Natural killer cell (primary cell): ENCODE data around the gene CLDN25. TPM values are rescaled to one million over a fixed set of nuclear protein-coding genes. Genes with fewer than 3 reads are reported as not detected.
A peak's percentile ranks its signal among the peaks of the same experiment; 100 is the strongest.

Experiments
- ATAC-seq, 3 donors: fragments of 150-1000 bp in 2 of 3; fragments of 200-7000 bp in 1 of 3; cut with Tn5 transposase; 1 replicate in 1 of 3; 2 replicates in 2 of 3; pipeline ENCODE4 v1.10.0; 2021; ENCODE audit warnings: mild to moderate bottlenecking in 2 of 3, moderate library complexity in 2 of 3
- DNase-seq, 2 donors: peaks; one replicate each; pipeline versions ENCODE4 v3.0.0 to v3.0.0-alpha.2; 2013 to 2021; ENCODE audit warnings: mixed read lengths in 1 of 2
- H3K27ac ChIP-seq: one replicate; pipeline ENCODE4 v1.5.1; 2013; ENCODE audit warnings: mild to moderate bottlenecking, low read length
- H3K27me3 ChIP-seq: one replicate; pipeline ENCODE4 v1.6.1; 2013; ENCODE audit warnings: low read length; ENCODE audit not compliant: control insufficient read depth, insufficient read depth
- H3K36me3 ChIP-seq: one replicate; pipeline ENCODE4 v1.6.1; 2013; ENCODE audit warnings: low read length; ENCODE audit not compliant: control insufficient read depth, insufficient read depth
- H3K4me1 ChIP-seq: one replicate; pipeline ENCODE4 v1.6.1; 2013; ENCODE audit warnings: low read length; ENCODE audit not compliant: control insufficient read depth, insufficient read depth
- H3K4me3 ChIP-seq: one replicate; pipeline ENCODE4 v1.5.1; 2013; ENCODE audit warnings: low read length
- H3K9me3 ChIP-seq: one replicate; pipeline ENCODE4 v1.6.1; 2013; ENCODE audit warnings: low read length; ENCODE audit not compliant: control insufficient read depth, insufficient read depth
- H3K27ac Mint-ChIP-seq, 2 donors: one replicate each; pipeline ENCODE4 v1.8.0; 2022; ENCODE audit warnings: mild to moderate bottlenecking in 2 of 2, mixed read lengths in 2 of 2, moderate library complexity in 1 of 2
- H3K27me3 Mint-ChIP-seq, 2 donors: one replicate each; pipeline ENCODE4 v1.8.0; 2022; ENCODE audit warnings: low read depth in 2 of 2, mixed read lengths in 2 of 2
- H3K36me3 Mint-ChIP-seq: one replicate; pipeline ENCODE4 v1.8.0; 2022; ENCODE audit warnings: mixed read lengths
- H3K4me1 Mint-ChIP-seq, 2 donors: one replicate each; pipeline ENCODE4 v1.8.0; 2022; ENCODE audit warnings: mixed read lengths in 2 of 2
- H3K4me3 Mint-ChIP-seq: one replicate; pipeline ENCODE4 v1.8.0; 2022; ENCODE audit warnings: mild to moderate bottlenecking, moderate library complexity, mixed read lengths
- H3K9me3 Mint-ChIP-seq, 2 donors: one replicate each; pipeline ENCODE4 v1.8.0; 2022; ENCODE audit warnings: mixed read lengths in 2 of 2
- CTCF ChIP-seq: fragments of 200-600 bp; IDR thresholded peaks from one replicate; pipeline ENCODE4 v1.8.0; 2022; ENCODE audit warnings: antibody characterized with exemption
- WGBS: methylation state at CpG from one replicate; pipeline ENCODE4 v1.1.7; 2013; ENCODE audit warnings: missing lambda C conversion rate; ENCODE audit not compliant: insufficient coverage; 5-methylcytosine and 5-hydroxymethylcytosine counted together
- intact Hi-C: fragments of 100-400 bp; cut with micrococcal nuclease; formaldehyde crosslinking; loops from one replicate; pipeline ENCODE4 v1.14.2; 2022
- total RNA-seq, 4 donors: library from RNA; stranded (reverse); fragments of 120-200 nt in 1 of 4; gene quantifications; one replicate each; pipeline versions ENCODE4 v1.2.3 to v1.2.4, GENCODE V29; 2013 to 2022

The CLDN25 gene
- total RNA-seq, 3 donors from 2014 or later (not counting 1 experiment from before 2014, with no cell fraction given), result not detected

- 58% methylated on average over 2 of the region's 2 CpGs for WGBS
- Mint-ChIP-seq H3K4me3 (peak overlapping the region; percentile 56), H3K9me3 (no peaks in the 10 kb centered on the region), H3K4me1 (peaks cover 34 to 40% of the 10 kb centered on the region in 2 donors), H3K27me3 (no peaks in the 10 kb centered on the region), H3K36me3 (peaks cover 7% of the 10 kb centered on the region), H3K27ac (peak overlapping the region; percentile 45 to 47)
- intact Hi-C loops, result no loop called here
- Histone ChIP-seq H3K4me1 (no peaks in the 10 kb centered on the region), H3K27ac (no peak overlapping the region), H3K36me3 (peaks cover 8% of the 10 kb centered on the region), H3K9me3 (no peaks in the 10 kb centered on the region), H3K4me3 (no peak overlapping the region), H3K27me3 (no peaks in the 10 kb centered on the region)
- ATAC-seq (peak in 1 of 3 donors; percentile 65), DNase-seq (no peak)
- no peak for TF ChIP-seq CTCF
Observed at GRCh38 chr11:113764527-113765219, 14.9 kb upstream of the CLDN25 start.

DNA sequence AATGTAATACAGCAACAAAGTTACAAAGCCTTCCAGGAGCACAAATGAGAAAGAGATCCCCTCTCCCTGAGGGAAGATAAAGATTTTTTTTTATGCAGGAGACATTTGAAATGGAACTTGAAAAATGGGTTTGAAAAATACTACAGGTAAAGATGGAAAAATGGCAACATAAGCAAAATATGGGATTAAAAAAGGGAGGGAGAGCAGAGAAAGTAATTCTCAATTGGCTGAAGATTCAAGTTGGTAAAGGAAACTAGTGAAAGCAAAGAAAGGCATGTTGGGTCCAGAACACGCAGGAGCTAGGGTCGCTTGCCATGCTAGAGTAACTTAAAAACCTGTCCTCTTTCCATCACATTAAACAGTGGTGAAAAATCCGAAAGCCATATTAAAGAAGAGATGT lies 7.6 kb upstream of the CLDN25 start:
- DNase-seq, result no peak
- TF ChIP-seq CTCF, result no peak
- H3K27ac ChIP-seq, result no peak overlapping the region
- peaks cover 9% of the 10 kb centered on the region for H3K4me1 ChIP-seq
- Mint-ChIP-seq H3K9me3 (no peaks in the 10 kb centered on the region), H3K27me3 (peaks cover 0 to 2% of the 10 kb centered on the region in 2 donors), H3K4me3 (peak overlapping the region; percentile 99), H3K27ac (no peak overlapping the region), H3K4me1 (peaks cover 23 to 29% of the 10 kb centered on the region in 2 donors), H3K36me3 (peaks cover 7% of the 10 kb centered on the region)
- peaks cover 8% of the 10 kb centered on the region for H3K36me3 ChIP-seq
- H3K4me3 ChIP-seq, result no peak overlapping the region
- WGBS, result 100% methylated on average over 1 of the region's 3 CpGs
- no peaks in the 10 kb centered on the region for H3K9me3 ChIP-seq
- ATAC-seq, result no peak
- H3K27me3 ChIP-seq, result no peaks in the 10 kb centered on the region
- intact Hi-C loops, result loop anchor here (10.0 kb wide), 1 partner anchor 103 kb away; the partner anchor contains the start of gene USP28

GRCh38 chr11:113773092-113773415 lies 6.5 kb upstream of the CLDN25 start:
- Mint-ChIP-seq H3K27me3 (peaks cover 5 to 7% of the 10 kb centered on the region in 2 donors), H3K36me3 (peaks cover 1% of the 10 kb centered on the region), H3K27ac (peak overlapping the region; percentile 92 to 99), H3K9me3 (no peaks in the 10 kb centered on the region), H3K4me3 (peak overlapping the region; percentile 99), H3K4me1 (peaks cover 13 to 18% of the 10 kb centered on the region in 2 donors)
- TF ChIP-seq CTCF, result no peak
- H3K27ac ChIP-seq, result peak overlapping the region; percentile 42
- H3K9me3 ChIP-seq, result no peaks in the 10 kb centered on the region
- ATAC-seq (no peak), DNase-seq (no peak)
- intact Hi-C loops, result loop anchor here (10.0 kb wide), 1 partner anchor 102 kb away; the partner anchor contains the start of gene USP28
- H3K36me3 ChIP-seq, result peaks cover 5% of the 10 kb centered on the region
- 2% methylated on average over 10 of the region's 10 CpGs for WGBS
- H3K27me3 ChIP-seq, result no peaks in the 10 kb centered on the region
- H3K4me3 ChIP-seq, result peak overlapping the region; percentile 85
- peaks cover 9% of the 10 kb centered on the region for H3K4me1 ChIP-seq
